Omental fat pad (tissue), 4 donors: ENCODE measurements around the gene NTM. TPM values are rescaled to one million over a fixed set of nuclear protein-coding genes. Genes with fewer than 3 reads are reported as not detected.

Experiments used
- ATAC-seq: fragments of 150-250 bp; one replicate; pipeline ENCODE4 v1.9.1; 2016; ENCODE audit warnings: mild to moderate bottlenecking, moderate library complexity; ENCODE audit not compliant: low FRiP score
- DNase-seq: peaks from one replicate; pipeline ENCODE4 v3.0.0-alpha.2; 2019; ENCODE audit warnings: low spot score
- total RNA-seq, 4 donors: library from RNA; depleted of rRNA; stranded (reverse); fragments of >200 nt; gene quantifications; one replicate each; pipeline ENCODE4 v1.1.0, GENCODE V29; 2016
- TF ChIP-seq, protein P1 (sequence below), 3 donors: fragments of 450-650 bp; IDR thresholded peaks; one replicate each; pipeline ENCODE4 v1.5.1; 2016 to 2017; ENCODE audit warnings: antibody characterized with exemption in 3 of 3, mild to moderate bottlenecking in 3 of 3, moderate library complexity in 2 of 3

Gene NTM
- total RNA-seq, 4 donors from 2014 or later: 0.56 to 5.5 (median 2.4) TPM

DNA sequence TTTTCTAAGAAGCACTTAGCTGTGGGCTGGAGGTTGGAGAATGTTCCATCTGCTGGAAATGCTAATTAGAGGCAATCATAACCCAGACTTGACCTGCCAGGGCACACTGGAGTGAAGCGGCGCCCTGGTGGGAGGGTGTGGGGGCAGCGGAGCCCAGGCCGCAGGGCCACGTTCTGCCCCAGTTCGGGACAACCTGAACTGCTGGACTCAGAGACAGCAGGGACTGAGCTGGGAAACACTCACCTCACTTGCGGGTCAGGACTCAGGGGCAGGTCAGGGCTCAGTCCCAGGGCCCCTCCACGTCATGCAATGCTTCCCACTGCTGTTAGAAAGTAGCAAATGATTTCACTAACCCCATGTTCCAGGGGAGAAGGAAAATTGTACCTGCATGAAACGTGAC, 316.4 kb downstream of the NTM start:
- TF ChIP-seq, protein P1, sequence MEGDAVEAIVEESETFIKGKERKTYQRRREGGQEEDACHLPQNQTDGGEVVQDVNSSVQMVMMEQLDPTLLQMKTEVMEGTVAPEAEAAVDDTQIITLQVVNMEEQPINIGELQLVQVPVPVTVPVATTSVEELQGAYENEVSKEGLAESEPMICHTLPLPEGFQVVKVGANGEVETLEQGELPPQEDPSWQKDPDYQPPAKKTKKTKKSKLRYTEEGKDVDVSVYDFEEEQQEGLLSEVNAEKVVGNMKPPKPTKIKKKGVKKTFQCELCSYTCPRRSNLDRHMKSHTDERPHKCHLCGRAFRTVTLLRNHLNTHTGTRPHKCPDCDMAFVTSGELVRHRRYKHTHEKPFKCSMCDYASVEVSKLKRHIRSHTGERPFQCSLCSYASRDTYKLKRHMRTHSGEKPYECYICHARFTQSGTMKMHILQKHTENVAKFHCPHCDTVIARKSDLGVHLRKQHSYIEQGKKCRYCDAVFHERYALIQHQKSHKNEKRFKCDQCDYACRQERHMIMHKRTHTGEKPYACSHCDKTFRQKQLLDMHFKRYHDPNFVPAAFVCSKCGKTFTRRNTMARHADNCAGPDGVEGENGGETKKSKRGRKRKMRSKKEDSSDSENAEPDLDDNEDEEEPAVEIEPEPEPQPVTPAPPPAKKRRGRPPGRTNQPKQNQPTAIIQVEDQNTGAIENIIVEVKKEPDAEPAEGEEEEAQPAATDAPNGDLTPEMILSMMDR (IDR thresholded peaks at IDR 0.05): no peak
- DNase-seq: no peak
- ATAC-seq: no peak

DNA sequence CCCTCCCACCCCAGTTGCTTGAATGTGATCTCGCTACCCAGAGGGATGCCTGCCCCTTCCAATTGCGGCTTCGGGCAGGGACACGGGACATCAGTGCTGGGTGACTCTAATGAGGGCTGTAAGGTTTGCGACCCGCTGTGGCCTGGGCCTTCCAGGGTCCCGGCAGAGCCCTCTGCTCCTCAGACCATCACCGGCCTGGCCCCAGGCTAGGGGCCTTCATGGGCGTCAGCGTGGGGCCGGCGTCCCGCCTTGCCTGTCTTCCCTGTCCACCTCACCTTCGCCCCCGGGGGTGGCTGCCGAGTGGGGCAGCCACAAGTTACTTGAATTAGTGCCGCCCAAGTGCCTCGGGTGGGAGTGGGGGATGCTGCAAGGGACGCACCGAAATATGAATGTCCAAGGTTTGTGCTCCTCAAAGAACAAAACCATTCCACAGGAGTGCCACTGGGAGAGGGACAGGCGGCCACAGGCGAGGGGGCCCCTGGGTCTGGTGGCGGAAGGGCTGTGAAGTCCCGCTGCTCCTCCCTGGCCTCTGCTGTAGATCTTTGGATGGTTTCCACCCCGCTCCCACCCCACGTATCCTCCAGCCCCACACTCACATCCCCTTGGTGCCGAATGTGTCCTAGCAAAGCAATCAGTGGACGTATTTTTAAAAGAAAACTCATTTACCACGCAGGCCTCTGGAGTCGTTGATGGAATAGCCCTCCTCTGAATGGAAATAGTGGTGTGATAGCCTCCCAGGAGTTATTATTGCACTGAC, 317.1 kb downstream of the NTM start:
- no peak for DNase-seq
- no peak for ATAC-seq
- TF ChIP-seq, protein P1 (IDR thresholded peaks at IDR 0.05): no peak

DNA sequence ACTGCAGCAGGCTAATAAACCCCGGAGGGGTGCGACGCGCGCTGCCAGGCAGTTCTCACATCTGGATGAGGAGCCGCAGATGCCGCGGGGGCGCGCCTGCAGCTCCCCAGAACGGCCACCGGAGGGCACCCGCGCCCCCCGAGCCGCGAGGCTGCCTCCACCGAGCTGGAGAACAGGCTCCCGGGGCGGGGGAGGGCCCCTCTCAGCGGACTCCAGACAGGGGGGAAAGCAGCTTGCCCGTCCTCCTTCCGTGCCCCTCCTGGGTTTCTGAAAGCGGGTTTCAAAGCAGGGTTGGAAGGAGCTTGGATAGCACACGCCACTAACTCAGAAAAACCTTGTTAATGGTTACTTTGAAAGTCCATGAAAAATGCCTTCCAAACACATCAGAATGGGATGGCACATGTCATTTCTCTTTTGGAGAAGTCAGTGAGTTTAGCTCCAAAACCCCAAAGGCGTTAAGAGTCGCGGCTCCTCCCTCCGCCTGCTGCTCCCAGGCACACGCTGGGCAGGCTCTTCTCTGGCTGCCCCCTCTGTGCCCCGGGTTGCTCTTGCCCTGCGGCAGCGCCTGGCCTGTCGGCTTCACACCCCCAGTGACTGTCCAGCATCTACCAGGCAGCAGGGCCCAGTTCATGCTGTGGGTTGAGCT, 317.8 kb downstream of the NTM start:
- ATAC-seq (peak; percentile 80), DNase-seq (no peak)
- TF ChIP-seq, protein P1 (IDR thresholded peaks at IDR 0.05): no peak

DNA sequence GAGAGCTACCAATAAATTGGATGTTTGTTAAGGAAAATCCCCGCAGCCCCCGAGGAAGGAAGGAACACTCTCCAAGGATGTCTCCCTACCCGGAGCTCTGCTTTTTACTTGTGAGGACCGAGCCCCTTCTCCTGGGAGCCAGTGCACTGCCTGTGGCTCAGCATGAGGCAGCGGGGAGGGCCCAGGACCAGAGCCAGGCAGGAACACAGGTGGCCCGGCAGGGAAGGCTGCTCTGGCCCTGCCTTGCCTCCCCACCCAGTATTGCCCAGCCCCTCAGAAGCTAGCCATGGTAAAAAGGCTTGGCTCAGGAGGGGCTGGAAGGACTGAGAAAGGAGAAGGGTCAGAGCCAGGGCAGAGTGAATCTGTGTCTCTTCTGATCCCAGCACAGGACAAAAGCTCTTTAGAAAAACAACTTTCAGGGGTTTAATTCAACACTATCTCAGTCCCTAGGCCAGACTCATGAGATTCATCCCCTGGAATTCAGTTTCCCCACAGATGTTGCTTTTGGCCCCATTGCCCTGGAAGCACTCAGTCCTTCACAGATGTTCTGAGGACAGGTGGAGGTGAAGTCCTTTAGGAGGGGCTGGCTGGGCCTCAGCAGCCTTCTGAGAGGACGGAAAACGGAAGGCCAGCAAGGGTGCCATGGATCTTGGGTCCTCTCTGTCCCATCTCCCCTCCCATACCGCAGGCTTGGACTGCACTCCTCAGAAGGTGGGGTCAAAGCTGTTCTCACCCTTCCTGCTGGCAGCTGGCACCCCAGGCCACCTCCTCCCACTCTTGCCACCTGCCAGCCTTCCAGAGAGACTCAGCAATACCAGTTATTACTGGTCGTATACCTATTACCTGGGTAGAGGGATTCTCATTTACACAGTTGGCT, 318.9 kb downstream of the NTM start:
- DNase-seq (no peak), ATAC-seq (no peak)
- TF ChIP-seq, protein P1 (IDR thresholded peaks at IDR 0.05): no peak

DNA sequence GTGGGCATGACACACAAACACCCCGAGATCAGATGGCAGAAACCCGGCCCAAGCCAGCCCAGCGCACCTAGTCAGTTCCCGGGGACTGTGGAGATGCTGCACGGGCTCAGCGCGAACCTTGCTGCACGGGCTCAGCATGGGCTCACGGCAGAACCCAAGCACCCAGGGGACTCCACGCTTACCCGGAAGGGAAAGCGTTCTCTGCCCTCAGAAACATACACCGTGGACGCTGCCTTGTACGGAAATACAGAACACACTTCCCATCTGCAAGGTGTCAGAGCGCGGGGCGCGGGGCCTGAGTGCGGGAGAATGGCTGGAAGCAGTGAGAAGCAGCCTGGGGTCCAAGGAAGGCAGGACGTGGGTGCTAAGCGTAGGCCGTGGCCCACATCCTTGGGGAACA, 319.9 kb downstream of the NTM start:
- TF ChIP-seq, protein P1 (IDR thresholded peaks at IDR 0.05): no peak
- ATAC-seq: no peak
- no peak for DNase-seq

DNA sequence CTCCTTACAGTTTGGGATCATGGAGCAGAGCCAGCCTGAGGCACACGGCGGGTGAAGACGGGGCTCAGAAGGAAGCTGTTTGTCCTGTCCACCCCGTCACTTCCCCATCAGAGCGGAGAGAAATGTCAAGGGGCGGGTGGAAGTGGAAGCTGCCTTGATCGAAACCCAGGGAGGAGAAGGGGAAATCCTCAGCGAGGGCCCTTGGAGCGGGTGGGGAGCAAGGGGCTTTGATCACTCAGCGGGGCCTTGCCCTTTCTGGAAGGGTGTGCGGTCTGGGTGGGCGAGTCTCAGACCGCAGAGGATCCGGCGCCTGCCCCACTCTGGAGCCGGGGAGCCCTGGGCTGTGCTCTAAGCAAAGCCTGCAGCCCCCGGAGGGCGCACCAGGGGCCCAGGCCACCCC, 320.4 kb downstream of the NTM start:
- ATAC-seq (no peak), DNase-seq (no peak)
- TF ChIP-seq, protein P1 (IDR thresholded peaks at IDR 0.05): no peak
